22Rv1 (cell line): ENCODE measurements around the gene PSD2.

Experiments used
- H3K27ac ChIP-seq: fragments of 450-650 bp; 2 replicates; pipeline ENCODE4 v1.5.1; 2017
- ZFX ChIP-seq: fragments of 450-650 bp; IDR thresholded peaks from 2 replicates; pipeline ENCODE4 v1.6.1; 2017; ENCODE audit warnings: antibody characterized with exemption, borderline replicate concordance
- TF ChIP-seq, protein P1 (sequence below): fragments of 450-650 bp; IDR thresholded peaks from 2 replicates; pipeline ENCODE4 v1.5.1; 2017; ENCODE audit warnings: mild to moderate bottlenecking

PSD2 gene

GRCh38 chr5:139772927-139773690 lies 22.5 kb upstream of the PSD2 start:
- TF ChIP-seq ZFX = no peak
- TF ChIP-seq, protein P1, sequence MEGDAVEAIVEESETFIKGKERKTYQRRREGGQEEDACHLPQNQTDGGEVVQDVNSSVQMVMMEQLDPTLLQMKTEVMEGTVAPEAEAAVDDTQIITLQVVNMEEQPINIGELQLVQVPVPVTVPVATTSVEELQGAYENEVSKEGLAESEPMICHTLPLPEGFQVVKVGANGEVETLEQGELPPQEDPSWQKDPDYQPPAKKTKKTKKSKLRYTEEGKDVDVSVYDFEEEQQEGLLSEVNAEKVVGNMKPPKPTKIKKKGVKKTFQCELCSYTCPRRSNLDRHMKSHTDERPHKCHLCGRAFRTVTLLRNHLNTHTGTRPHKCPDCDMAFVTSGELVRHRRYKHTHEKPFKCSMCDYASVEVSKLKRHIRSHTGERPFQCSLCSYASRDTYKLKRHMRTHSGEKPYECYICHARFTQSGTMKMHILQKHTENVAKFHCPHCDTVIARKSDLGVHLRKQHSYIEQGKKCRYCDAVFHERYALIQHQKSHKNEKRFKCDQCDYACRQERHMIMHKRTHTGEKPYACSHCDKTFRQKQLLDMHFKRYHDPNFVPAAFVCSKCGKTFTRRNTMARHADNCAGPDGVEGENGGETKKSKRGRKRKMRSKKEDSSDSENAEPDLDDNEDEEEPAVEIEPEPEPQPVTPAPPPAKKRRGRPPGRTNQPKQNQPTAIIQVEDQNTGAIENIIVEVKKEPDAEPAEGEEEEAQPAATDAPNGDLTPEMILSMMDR = no peak
- H3K27ac ChIP-seq = no peak overlapping the region

- no peak overlapping the region for H3K27ac ChIP-seq
- TF ChIP-seq, protein P1 = peak; percentile 95
- no peak for TF ChIP-seq ZFX
Measured at GRCh38 chr5:139774980-139775661, 20.5 kb upstream of the PSD2 start.

- TF ChIP-seq, protein P1 = no peak
- TF ChIP-seq ZFX = no peak
- no peak overlapping the region for H3K27ac ChIP-seq
Measured at GRCh38 chr5:139775872-139776271, 19.7 kb upstream of the PSD2 start.

DNA sequence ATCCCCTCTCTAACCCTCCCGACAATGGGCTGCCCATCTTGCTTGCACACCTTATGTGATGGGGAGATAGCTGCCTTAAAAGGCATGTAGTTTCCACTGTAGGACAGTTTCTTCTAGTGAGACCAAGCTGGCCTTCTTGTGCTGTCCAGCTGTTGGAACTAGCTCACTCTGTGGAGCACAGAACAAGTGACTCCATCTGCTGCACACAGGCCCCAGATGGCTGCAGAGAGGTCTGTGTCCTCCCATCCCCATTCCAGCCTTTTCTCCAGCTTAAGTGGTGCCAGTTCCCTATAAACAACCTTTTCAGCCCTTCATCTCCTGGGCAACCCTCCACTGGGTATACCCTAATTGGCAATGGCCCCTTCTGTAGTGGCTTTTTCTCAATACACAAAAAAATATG lies 18.7 kb upstream of the PSD2 start:
- H3K27ac ChIP-seq = no peak overlapping the region

GRCh38 chr5:139783436-139783965 lies 12.1 kb upstream of the PSD2 start:
- H3K27ac ChIP-seq = no peak overlapping the region
- TF ChIP-seq, protein P1 = no peak
- no peak for TF ChIP-seq ZFX

More for the DNA sequence above, 18.7 kb upstream of the PSD2 start:
- TF ChIP-seq, protein P1 = no peak
- no peak for TF ChIP-seq ZFX

DNA sequence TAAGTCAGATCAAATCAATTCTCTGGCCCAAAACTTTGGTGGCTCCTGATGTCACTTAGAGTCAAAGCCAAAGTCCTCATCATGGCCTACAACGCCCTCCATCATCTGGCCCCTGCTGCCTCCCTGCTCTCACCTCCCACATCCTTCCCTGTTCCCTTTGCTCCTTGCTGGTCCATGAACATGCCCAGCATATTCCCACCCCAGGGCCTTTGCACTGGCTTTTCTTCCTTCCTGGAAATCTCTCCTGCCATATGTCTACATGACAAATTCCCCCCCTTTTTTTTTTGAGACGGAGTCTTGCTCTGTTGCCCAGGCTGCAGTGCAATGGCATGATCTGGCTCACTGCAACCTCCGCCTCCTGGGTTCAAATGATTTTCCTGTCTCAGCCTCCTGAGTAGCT lies 11.1 kb upstream of the PSD2 start:
- H3K27ac ChIP-seq = no peak overlapping the region
- TF ChIP-seq ZFX = no peak
- TF ChIP-seq, protein P1 = no peak

DNA sequence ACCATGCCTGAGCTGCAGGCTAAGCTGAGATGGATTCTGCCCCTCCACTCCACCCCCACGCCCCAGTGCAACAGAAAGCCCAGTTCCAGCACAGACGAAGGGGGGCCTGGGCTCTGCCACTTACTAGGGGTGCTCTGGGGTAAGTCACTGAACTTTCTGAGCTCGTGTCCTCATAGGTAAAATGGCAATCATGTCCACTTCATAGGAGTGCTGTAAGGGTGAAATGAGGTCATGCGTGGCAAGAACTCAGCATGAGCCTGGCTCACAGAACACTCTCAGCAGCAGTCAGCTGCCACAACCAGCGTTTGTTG lies 8.4 kb upstream of the PSD2 start:
- H3K27ac ChIP-seq = no peak overlapping the region
- no peak for TF ChIP-seq ZFX
- TF ChIP-seq, protein P1 = no peak
